OCI-LY1 (cell line): ENCODE results near the gene CATSPERZ.

Experiments used
- CTCF ChIP-seq: fragments of 200-600 bp; sonication (generic), shearing (Covaris generic); IDR thresholded peaks from 2 replicates; pipeline ENCODE4 v1.5.1; 2017; ENCODE audit warnings: mild to moderate bottlenecking, antibody characterized with exemption, low read length, moderate library complexity, mixed read lengths
- EZH2 ChIP-seq: fragments of 200-600 bp; sonication (generic), shearing (Covaris generic); IDR thresholded peaks from 2 replicates; pipeline ENCODE4 v1.8.0; 2017; ENCODE audit warnings: borderline replicate concordance, mixed run types, mild to moderate bottlenecking, antibody characterized with exemption, low read length, moderate library complexity, mixed read lengths

- TF ChIP-seq CTCF (peak; percentile 63), EZH2 (no peak)
These were observed 31.6 kb downstream of the CATSPERZ start for GRCh38 chr11:64331569-64332371.
